Keratinocyte (primary cell): ENCODE data around the gene MTHFD2L. TPM values are rescaled to one million over a fixed set of nuclear protein-coding genes. Genes with fewer than 3 reads are reported as not detected.

Experiments
- DNase-seq: peaks from one replicate; pipeline ENCODE4 v3.0.0-alpha.2; 2011; ENCODE audit warnings: low read depth, missing footprints, low spot score
- FAIRE-seq: peaks from 2 replicates; lab custom pipeline; 2011; peaks lifted over from hg19 to GRCh38; lab: Jason Lieb, UNC
- H2AFZ ChIP-seq: 2 replicates; pipeline ENCODE4 v1.6.0; 2012; ENCODE audit warnings: low read length, control low read depth, inconsistent platforms; ENCODE audit not compliant: control insufficient read depth
- H3K27ac ChIP-seq: 2 replicates; pipeline ENCODE4 v1.5.1; 2011; ENCODE audit warnings: low read length; ENCODE audit not compliant: control insufficient read depth, insufficient read depth
- H3K27me3 ChIP-seq: 3 replicates; pipeline ENCODE4 v1.6.0; 2011; ENCODE audit warnings: low read length; ENCODE audit not compliant: control insufficient read depth, insufficient read depth; ENCODE audit errors: extremely low read depth
- H3K36me3 ChIP-seq, 2 experiments: 2 replicates in 1 of 2; 3 replicates in 1 of 2; pipeline ENCODE4 v1.5.1; 2011; ENCODE audit warnings: low read length in 2 of 2, mild to moderate bottlenecking in 1 of 2; ENCODE audit not compliant: control insufficient read depth in 2 of 2, insufficient read depth in 2 of 2; ENCODE audit errors: extremely low read depth in 1 of 2
- H3K4me1 ChIP-seq: 3 replicates; pipeline ENCODE4 v1.5.1; 2011; ENCODE audit warnings: low read length; ENCODE audit not compliant: control insufficient read depth, insufficient read depth; ENCODE audit errors: extremely low read depth
- H3K4me2 ChIP-seq: 3 replicates; pipeline ENCODE4 v1.6.0; 2011; ENCODE audit warnings: low read depth, low read length; ENCODE audit not compliant: control insufficient read depth, insufficient read depth; ENCODE audit errors: extremely low read depth
- H3K4me3 ChIP-seq, 3 experiments: fragments of 200-600 bp in 1 of 3; sonication (generic) in 1 of 3; 2 replicates in 2 of 3; 3 replicates in 1 of 3; pipeline ENCODE4 v1.5.1; 2011 to 2016; ENCODE audit warnings: low read length in 3 of 3, mild to moderate bottlenecking in 3 of 3, control low read depth in 2 of 3, inconsistent platforms in 1 of 3, low read depth in 1 of 3, mixed read lengths in 1 of 3, mixed run types in 1 of 3, moderate library complexity in 1 of 3; ENCODE audit not compliant: control insufficient read depth in 2 of 3, insufficient read depth in 2 of 3; ENCODE audit errors: extremely low read depth in 1 of 3
- H3K79me2 ChIP-seq: 2 replicates; pipeline ENCODE4 v1.6.0; 2012; ENCODE audit warnings: low read length; ENCODE audit not compliant: control insufficient read depth, insufficient read depth
- H3K9ac ChIP-seq: 3 replicates; pipeline ENCODE4 v1.6.0; 2011; ENCODE audit warnings: low read length; ENCODE audit not compliant: control insufficient read depth, insufficient read depth; ENCODE audit errors: extremely low read depth
- H3K9me1 ChIP-seq: 3 replicates; pipeline ENCODE4 v1.6.0; 2011; ENCODE audit warnings: low read length; ENCODE audit not compliant: control insufficient read depth, insufficient read depth; ENCODE audit errors: extremely low read depth
- H3K9me3 ChIP-seq: 2 replicates; pipeline ENCODE4 v1.5.1; 2012; ENCODE audit warnings: low read depth, low read length; ENCODE audit not compliant: control insufficient read depth
- H4K20me1 ChIP-seq: 3 replicates; pipeline ENCODE4 v1.6.0; 2011; ENCODE audit warnings: low read length; ENCODE audit not compliant: control insufficient read depth, insufficient read depth; ENCODE audit errors: extremely low read depth
- CTCF ChIP-seq, 3 experiments: IDR thresholded peaks in 1 of 3; conservative IDR thresholded peaks in 1 of 3; optimal IDR thresholded peaks in 1 of 3; 2 replicates in 2 of 3; 3 replicates in 1 of 3; pipeline versions ENCODE3 to v1.5.1; 2011; ENCODE audit warnings: low read length in 3 of 3, mild to moderate bottlenecking in 3 of 3, moderate library complexity in 2 of 3, control low read depth in 1 of 3, inconsistent platforms in 1 of 3; ENCODE audit not compliant: insufficient read depth in 2 of 3; ENCODE audit errors: extremely low read depth in 1 of 3
- EZH2 ChIP-seq: IDR thresholded peaks from one replicate; pipeline ENCODE4 v1.6.1; 2012; ENCODE audit warnings: inconsistent platforms, mild to moderate bottlenecking, low read length, moderate library complexity
- dilution Hi-C: fragments of 300-500 bp; cut with MboI; formaldehyde crosslinking; loops from one replicate; pipeline ENCODE4 v1.7.0; 2020; ENCODE audit warnings: low sequenced_read_pairs; ENCODE audit not compliant: extremely low pct_ligation_motif_present
- polyA plus RNA-seq, 5 experiments: library from polyadenylated mRNA; depleted of rRNA in 3 of 5; stranded (reverse) in 3 of 5; stranded (forward) in 1 of 5; unstranded in 1 of 5; fragments of >200 nt; gene quantifications; 1 replicate in 1 of 5; 2 replicates in 3 of 5; 3 replicates in 1 of 5; pipeline versions ENCODE4 v1.2.1 to v1.2.3, GENCODE V29; 2011 to 2012; ENCODE audit warnings: missing spikeins in 2 of 5, low read depth in 1 of 5, low replicate concordance in 1 of 5

MTHFD2L gene
- polyA plus RNA-seq, 1 donor (not counting 4 experiments of a cell fraction or from before 2014, with no cell fraction given): 30.4 TPM

- Histone ChIP-seq H3K9me3 (no peaks in the 10 kb centered on the region), H4K20me1 (no peaks in the 10 kb centered on the region), H3K27ac (no peak overlapping the region), H2AFZ (no peak overlapping the region), H3K79me2 (no peaks in the 10 kb centered on the region), H3K4me2 (no peak overlapping the region), H3K4me3 (no peak overlapping the region), H3K36me3 (no peaks in the 10 kb centered on the region), H3K9ac (no peak overlapping the region), H3K9me1 (no peaks in the 10 kb centered on the region), H3K4me1 (no peaks in the 10 kb centered on the region), H3K27me3 (no peaks in the 10 kb centered on the region)
- TF ChIP-seq EZH2: no peak
- no peak for TF ChIP-seq CTCF (optimal IDR thresholded peaks at IDR 0.05 in 1 of 3, IDR thresholded peaks at IDR 0.05 in 1 of 3, conservative IDR thresholded peaks at IDR 0.05 in 1 of 3; ENCODE audit: extremely low read depth in 1 of 3, insufficient read depth in 2 of 3, low read length in 3 of 3)
- FAIRE-seq: no peak
- dilution Hi-C loops: no loop called here
- DNase-seq: no peak
Measured at GRCh38 chr4:74260036-74260435, 102.1 kb downstream of the MTHFD2L start.

- Histone ChIP-seq H3K4me2 (no peak overlapping the region), H3K4me3 (no peak overlapping the region), H3K4me1 (peaks cover 6% of the 10 kb centered on the region), H4K20me1 (no peaks in the 10 kb centered on the region), H3K27me3 (no peaks in the 10 kb centered on the region), H3K36me3 (no peaks in the 10 kb centered on the region), H3K9me3 (no peaks in the 10 kb centered on the region), H3K9me1 (no peaks in the 10 kb centered on the region), H3K79me2 (no peaks in the 10 kb centered on the region), H2AFZ (no peak overlapping the region), H3K27ac (no peak overlapping the region), H3K9ac (no peak overlapping the region)
- DNase-seq (no peak), FAIRE-seq (peak; percentile 57)
- dilution Hi-C loops: no loop called here
- no peak for TF ChIP-seq EZH2
- no peak for TF ChIP-seq CTCF (optimal IDR thresholded peaks at IDR 0.05 in 1 of 3, IDR thresholded peaks at IDR 0.05 in 1 of 3, conservative IDR thresholded peaks at IDR 0.05 in 1 of 3; ENCODE audit: extremely low read depth in 1 of 3, insufficient read depth in 2 of 3, low read length in 3 of 3)
Measured at GRCh38 chr4:74262522-74262921, 104.6 kb downstream of the MTHFD2L start.
